PFSK-1 (cell line): ENCODE results near the gene EXOC6B.

Source experiments
- FOXP2 ChIP-seq: optimal IDR thresholded peaks from 2 replicates; pipeline ENCODE3; 2011; ENCODE audit warnings: borderline replicate concordance, control low read depth, inconsistent platforms; ENCODE audit not compliant: insufficient read depth; ENCODE audit errors: extremely low read length, extremely low read depth
- POLR2AphosphoS5 ChIP-seq: IDR thresholded peaks from 2 replicates; pipeline ENCODE4 v1.6.1; 2012; ENCODE audit warnings: low read depth, mild to moderate bottlenecking, control low read depth, low read length, moderate library complexity
- REST ChIP-seq, 2 experiments: IDR thresholded peaks; 2 replicates each; pipeline versions ENCODE4 v1.6.1 to v1.8.0; 2011 to 2012; ENCODE audit warnings: low read depth in 2 of 2, low read length in 2 of 2, control low read depth in 1 of 2, inconsistent platforms in 1 of 2, mild to moderate bottlenecking in 1 of 2, moderate library complexity in 1 of 2; ENCODE audit not compliant: insufficient read depth in 1 of 2
- SIN3A ChIP-seq: IDR thresholded peaks from 2 replicates; pipeline ENCODE4 v1.6.1; 2012; ENCODE audit warnings: mild to moderate bottlenecking, low read length, moderate library complexity, borderline replicate concordance; ENCODE audit not compliant: insufficient read depth
- TAF1 ChIP-seq: IDR thresholded peaks from 2 replicates; pipeline ENCODE4 v1.6.1; 2012; ENCODE audit warnings: low read length, control low read depth, borderline replicate concordance; ENCODE audit not compliant: insufficient read depth

EXOC6B gene

GRCh38 chr2:72750977-72751639 is 74.7 kb downstream of the EXOC6B start:
- TF ChIP-seq POLR2AphosphoS5 = no peak
- no peak for TF ChIP-seq FOXP2
- TF ChIP-seq SIN3A = no peak
- TF ChIP-seq REST (IDR thresholded peaks at IDR 0.05; ENCODE audit: insufficient read depth in 1 of 2, low read depth in 2 of 2, low read length in 2 of 2) = no peak
- no peak for TF ChIP-seq TAF1

- TF ChIP-seq REST (IDR thresholded peaks at IDR 0.05; ENCODE audit: insufficient read depth in 1 of 2, low read depth in 2 of 2, low read length in 2 of 2) (no peak), FOXP2 (no peak), SIN3A (no peak), TAF1 (no peak), POLR2AphosphoS5 (no peak)
These were observed 75.4 kb downstream of the EXOC6B start for GRCh38 chr2:72750466-72750865.

- TF ChIP-seq SIN3A (no peak), POLR2AphosphoS5 (no peak), FOXP2 (no peak), TAF1 (no peak)
These were observed 78.5 kb downstream of the EXOC6B start for GRCh38 chr2:72747344-72747743.

GRCh38 chr2:72745679-72746368 is 80.0 kb downstream of the EXOC6B start:
- TF ChIP-seq REST (IDR thresholded peaks at IDR 0.05; ENCODE audit: insufficient read depth in 1 of 2, low read depth in 2 of 2, low read length in 2 of 2) (no peak), FOXP2 (no peak), SIN3A (no peak), TAF1 (no peak), POLR2AphosphoS5 (no peak)

GRCh38 chr2:72744049-72744448 is 81.8 kb downstream of the EXOC6B start:
- TF ChIP-seq POLR2AphosphoS5 (no peak), FOXP2 (no peak), SIN3A (no peak), TAF1 (no peak), REST (IDR thresholded peaks at IDR 0.05; ENCODE audit: insufficient read depth in 1 of 2, low read depth in 2 of 2, low read length in 2 of 2) (no peak)
